ENCODE measurements around the gene CCDC30.

- TF ChIP-seq CTCF (IDR thresholded peaks at IDR 0.05) (no peak), POLR2A (IDR thresholded peaks at IDR 0.05) (no peak), EP300 (IDR thresholded peaks at IDR 0.05) (no peak)
These were observed 218.0 kb downstream of the CCDC30 start for GRCh38 chr1:42680921-42681683.

All from sigmoid colon (tissue), 4 donors.